AG04450 (cell line): ENCODE results near the gene DCST2. TPM values are rescaled to one million over a fixed set of nuclear protein-coding genes. Genes with fewer than 3 reads are reported as not detected.

ENCODE experiments used
- CTCF ChIA-PET: fragments of 300-600, 350-600 bp; formaldehyde crosslinking; extraction: SDS; loops from one replicate; lab custom pipeline; 2022; ENCODE audit warnings: antibody characterized with exemption, inconsistent platforms; lab: Charles Lee
- POLR2A ChIA-PET: fragments of 350-600 bp; formaldehyde crosslinking; extraction: SDS; loops from one replicate; lab custom pipeline; 2021; ENCODE audit warnings: antibody characterized with exemption, inconsistent platforms; lab: Yijun Ruan, JAX
- DNase-seq: peaks from one replicate; pipeline ENCODE4 v3.0.0-alpha.2; 2011; ENCODE audit warnings: low read depth, low spot score
- H3K27ac ChIP-seq: one replicate; pipeline ENCODE4 v1.5.1; 2012; ENCODE audit warnings: low read depth, low read length, control low read depth
- H3K27me3 ChIP-seq: one replicate; pipeline ENCODE4 v1.6.0; 2012; ENCODE audit warnings: low read length; ENCODE audit not compliant: control insufficient read depth, insufficient read depth
- H3K4me3 ChIP-seq: 2 replicates; pipeline ENCODE4 v1.5.1; 2011; ENCODE audit warnings: mild to moderate bottlenecking, low read depth, low read length, control low read depth
- H3K9me3 ChIP-seq: 2 replicates; pipeline ENCODE4 v1.5.1; 2012; ENCODE audit warnings: low read length; ENCODE audit not compliant: control insufficient read depth, insufficient read depth
- polyA plus RNA-seq: library from polyadenylated mRNA; depleted of rRNA; stranded (reverse); fragments of >200 nt; gene quantifications from 2 replicates; pipeline ENCODE4 v1.2.3, GENCODE V29; 2011
- TF ChIP-seq, protein P1 (sequence below): IDR thresholded peaks from 2 replicates; pipeline ENCODE4 v1.5.1; 2011; ENCODE audit warnings: low read depth, low read length, control low read depth, inconsistent platforms

The DCST2 gene
- polyA plus RNA-seq, 1 experiment, result 0.07 TPM

DNA sequence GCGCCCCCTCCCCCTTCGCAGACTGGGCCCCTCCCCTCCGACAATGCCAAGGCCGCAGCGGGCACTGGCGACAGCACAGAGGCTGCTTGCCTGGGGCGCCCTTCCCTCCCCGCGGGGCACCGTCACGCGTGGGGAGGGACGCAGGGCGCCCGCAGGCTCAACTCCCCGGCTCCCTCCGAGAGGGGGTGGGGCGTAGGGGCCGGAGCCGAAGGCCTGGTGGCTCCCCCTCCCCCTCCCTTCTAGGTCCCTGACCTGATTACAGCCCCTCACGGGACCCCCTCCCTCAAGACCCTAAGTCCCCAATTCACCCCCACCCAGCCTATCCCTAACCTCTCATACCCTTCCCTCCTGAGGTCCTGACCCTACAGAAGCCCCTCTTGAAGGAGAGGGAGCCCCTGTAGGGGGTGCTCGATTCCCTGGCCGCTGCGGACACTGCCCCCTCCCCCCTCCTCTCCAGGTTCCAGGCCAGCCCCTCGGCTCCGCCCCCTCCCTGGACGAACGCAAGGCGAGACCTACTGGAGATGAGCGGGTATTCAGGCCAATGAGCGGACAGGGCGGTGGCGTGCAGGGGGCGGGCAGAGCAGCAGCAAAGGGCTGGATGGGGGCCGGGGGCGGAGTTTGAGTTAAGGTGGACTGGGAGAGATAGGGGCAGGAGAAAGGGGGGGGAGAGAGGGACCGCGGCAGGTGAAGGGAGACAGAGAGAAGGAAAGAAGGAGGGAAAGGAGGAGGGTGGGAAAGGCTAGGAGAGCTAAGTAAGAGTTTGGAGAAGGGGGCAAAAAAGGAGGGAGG is 31.7 kb downstream of the DCST2 start:
- TF ChIP-seq, protein P1, sequence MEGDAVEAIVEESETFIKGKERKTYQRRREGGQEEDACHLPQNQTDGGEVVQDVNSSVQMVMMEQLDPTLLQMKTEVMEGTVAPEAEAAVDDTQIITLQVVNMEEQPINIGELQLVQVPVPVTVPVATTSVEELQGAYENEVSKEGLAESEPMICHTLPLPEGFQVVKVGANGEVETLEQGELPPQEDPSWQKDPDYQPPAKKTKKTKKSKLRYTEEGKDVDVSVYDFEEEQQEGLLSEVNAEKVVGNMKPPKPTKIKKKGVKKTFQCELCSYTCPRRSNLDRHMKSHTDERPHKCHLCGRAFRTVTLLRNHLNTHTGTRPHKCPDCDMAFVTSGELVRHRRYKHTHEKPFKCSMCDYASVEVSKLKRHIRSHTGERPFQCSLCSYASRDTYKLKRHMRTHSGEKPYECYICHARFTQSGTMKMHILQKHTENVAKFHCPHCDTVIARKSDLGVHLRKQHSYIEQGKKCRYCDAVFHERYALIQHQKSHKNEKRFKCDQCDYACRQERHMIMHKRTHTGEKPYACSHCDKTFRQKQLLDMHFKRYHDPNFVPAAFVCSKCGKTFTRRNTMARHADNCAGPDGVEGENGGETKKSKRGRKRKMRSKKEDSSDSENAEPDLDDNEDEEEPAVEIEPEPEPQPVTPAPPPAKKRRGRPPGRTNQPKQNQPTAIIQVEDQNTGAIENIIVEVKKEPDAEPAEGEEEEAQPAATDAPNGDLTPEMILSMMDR, result peak; percentile 68
- DNase-seq, result peak; percentile 97
- ChIA-PET CTCF (interaction anchor here (0.6 to 1.0 kb wide), 4 partner anchors 16 to 44 kb away, joined by 3 to 7 read pairs (median 4); no protein-coding TSS in a partner anchor), POLR2A (interaction anchor here (1.3 kb wide), 1 partner anchor 31 kb away, joined by 4 read pairs; the partner anchor contains the start of gene SHC1)
- Histone ChIP-seq H3K9me3 (no peaks in the 10 kb centered on the region; the same call in 1 of the 2 replicates), H3K27me3 (no peaks in the 10 kb centered on the region), H3K4me3 (peak overlapping the region; percentile 94), H3K27ac (peak overlapping the region; percentile 84)

GRCh38 chr1:155001425-155001674 is 32.2 kb downstream of the DCST2 start:
- peak overlapping the region; percentile 84 for H3K27ac ChIP-seq
- H3K27me3 ChIP-seq, result no peaks in the 10 kb centered on the region
- POLR2A ChIA-PET, result interaction anchor here (1.3 kb wide), 1 partner anchor 31 kb away, joined by 4 read pairs; the partner anchor contains the start of gene SHC1
- TF ChIP-seq, protein P1, result no peak
- DNase-seq, result no peak
- peak overlapping the region; percentile 76 for H3K4me3 ChIP-seq
- no peaks in the 10 kb centered on the region; the same call in 1 of the 2 replicates for H3K9me3 ChIP-seq
- CTCF ChIA-PET, result interaction anchor here (0.5 to 0.6 kb wide), 2 partner anchors 15 to 20 kb away, joined by 3 read pairs; no protein-coding TSS in a partner anchor

GRCh38 chr1:155000726-155001424 is 32.7 kb downstream of the DCST2 start:
- Histone ChIP-seq H3K27me3 (no peaks in the 10 kb centered on the region), H3K27ac (peak overlapping the region; percentile 84), H3K9me3 (no peaks in the 10 kb centered on the region; the same call in 1 of the 2 replicates), H3K4me3 (peak overlapping the region; percentile 76)
- TF ChIP-seq, protein P1, result no peak; the same call in none of the 2 replicates
- POLR2A ChIA-PET, result interaction anchor here (1.3 to 2.0 kb wide), 2 partner anchors 30 to 40 kb away, joined by 4 read pairs; partner anchors contain the start of gene SHC1
- CTCF ChIA-PET, result interaction anchor here (0.5 to 2.5 kb wide), 6 partner anchors 14 to 46 kb away, joined by 3 to 20 read pairs (median 4); partner anchors contain the start of gene PBXIP1
- peak; percentile 52 for DNase-seq

DNA sequence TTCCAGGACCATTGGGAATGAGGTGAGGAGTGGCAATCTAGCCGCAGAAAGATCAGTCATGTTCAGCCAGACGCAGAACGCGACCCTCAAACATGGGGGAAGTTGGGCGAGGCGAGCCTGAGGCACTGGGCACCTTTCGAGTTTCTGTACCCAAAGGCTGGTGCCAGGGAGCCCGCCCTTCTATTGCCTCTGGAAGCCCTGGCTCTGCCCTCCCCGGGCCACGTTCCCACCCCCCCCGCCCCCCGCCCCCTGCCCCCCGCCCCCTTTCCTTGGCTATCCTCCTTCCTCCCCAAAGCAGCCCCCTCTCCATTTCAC is 33.2 kb downstream of the DCST2 start:
- peak overlapping the region; percentile 76 for H3K4me3 ChIP-seq
- no peak for DNase-seq
- peak overlapping the region; percentile 84 for H3K27ac ChIP-seq
- ChIA-PET CTCF (interaction anchor here (0.7 to 2.5 kb wide), 7 partner anchors 7 to 194 kb away, joined by 3 to 20 read pairs (median 4); partner anchors contain the start of gene PBXIP1), POLR2A (interaction anchor here (2.0 to 2.7 kb wide), 2 partner anchors 29 to 39 kb away, joined by 4 to 15 read pairs; partner anchors contain the start of gene SHC1)
- H3K9me3 ChIP-seq, result no peaks in the 10 kb centered on the region; the same call in 1 of the 2 replicates
- TF ChIP-seq, protein P1, result no peak
- no peaks in the 10 kb centered on the region for H3K27me3 ChIP-seq
